Panc1 (cell line): ENCODE data around the gene PDCD11. TPM values are rescaled to one million over a fixed set of nuclear protein-coding genes. Genes with fewer than 3 reads are reported as not detected.

ENCODE experiments used
- ATAC-seq: fragments of 200-7000 bp; cut with Tn5 transposase; 2 replicates; pipeline ENCODE4 v1.9.1; 2020; ENCODE audit warnings: mild to moderate bottlenecking, moderate library complexity
- BruUV-seq: library from RNA; stranded (reverse); fragments of 400-500 nt; replicated peaks from 2 replicates; lab custom pipeline; 2021; lab: Mats Ljungman, UMichigan
- CTCF ChIA-PET: fragments of 300-600 bp; sonication (Branson Sonifier 250); formaldehyde crosslinking; loops from one replicate; lab custom pipeline; 2022; ENCODE audit warnings: antibody characterized with exemption; lab: Charles Lee
- POLR2A ChIA-PET: fragments of 300-600 bp; sonication (Branson Sonifier 250); formaldehyde crosslinking; loops from one replicate; lab custom pipeline; 2022; ENCODE audit warnings: antibody characterized with exemption; lab: Charles Lee
- DNase-seq: peaks from one replicate; pipeline ENCODE4 v3.0.0-alpha.2; 2010; ENCODE audit warnings: low read depth, low spot score
- H3K27ac ChIP-seq: 2 replicates; pipeline ENCODE4 v1.5.1; 2011; ENCODE audit warnings: mild to moderate bottlenecking, low read length, inconsistent platforms
- H3K27me3 ChIP-seq: fragments of 200-500 bp; sonication (Bioruptor generic); 2 replicates; pipeline ENCODE4 v1.6.0; 2014; ENCODE audit warnings: low read length, inconsistent platforms; ENCODE audit not compliant: control insufficient read depth, insufficient read depth
- H3K36me3 ChIP-seq: fragments of 200-500 bp; sonication (Bioruptor generic); 2 replicates; pipeline ENCODE4 v1.5.1; 2014; ENCODE audit warnings: inconsistent platforms, mild to moderate bottlenecking, low read length, moderate library complexity; ENCODE audit not compliant: control insufficient read depth, insufficient read depth
- H3K4me1 ChIP-seq: 2 replicates; pipeline ENCODE4 v1.5.1; 2011; ENCODE audit warnings: inconsistent platforms, mild to moderate bottlenecking, low read length, moderate library complexity; ENCODE audit not compliant: control insufficient read depth, insufficient read depth
- H3K4me3 ChIP-seq, 2 experiments: 2 replicates each; pipeline ENCODE4 v1.5.1; 2011 to 2012; ENCODE audit warnings: low read depth in 2 of 2, low read length in 2 of 2, mild to moderate bottlenecking in 2 of 2, inconsistent platforms in 1 of 2, moderate library complexity in 1 of 2
- H3K9me3 ChIP-seq: fragments of 200-500 bp; sonication (Bioruptor generic); 2 replicates; pipeline ENCODE4 v1.5.1; 2014; ENCODE audit warnings: low read depth, mild to moderate bottlenecking, inconsistent platforms, low read length, moderate library complexity; ENCODE audit not compliant: control insufficient read depth, insufficient read depth
- CTCF ChIP-seq: fragments of 450-650 bp; IDR thresholded peaks from 2 replicates; pipeline ENCODE4 v1.5.1; 2017; ENCODE audit warnings: mild to moderate bottlenecking
- POLR2AphosphoS5 ChIP-seq: IDR thresholded peaks from 2 replicates; pipeline ENCODE4 v1.6.1; 2012; ENCODE audit warnings: mild to moderate bottlenecking, low read depth, low read length, moderate library complexity
- REST ChIP-seq, 2 experiments: IDR thresholded peaks; 2 replicates each; pipeline ENCODE4 v1.6.1; 2011 to 2012; ENCODE audit warnings: low read depth in 2 of 2, control low read depth in 1 of 2, low read length in 1 of 2, mild to moderate bottlenecking in 1 of 2, moderate library complexity in 1 of 2; ENCODE audit not compliant: insufficient read depth in 1 of 2
- SIN3A ChIP-seq: IDR thresholded peaks from 2 replicates; pipeline ENCODE4 v1.6.1; 2012; ENCODE audit warnings: low read depth, mild to moderate bottlenecking, low read length, moderate library complexity, borderline replicate concordance; ENCODE audit not compliant: insufficient read depth
- TCF7L2 ChIP-seq: IDR thresholded peaks from 2 replicates; pipeline ENCODE4 v1.6.1; 2011; ENCODE audit warnings: mild to moderate bottlenecking, low read depth, low read length, inconsistent platforms
- in situ Hi-C: cut with HindIII; loops from 2 replicates; pipeline ENCODE4 v1.10.0; 2016; ENCODE audit warnings: low sequenced_read_pairs, low pct_unique_long_range_greater_than_20kb
- intact Hi-C: fragments of 100-400 bp; cut with micrococcal nuclease; formaldehyde crosslinking; loops from one replicate; pipeline ENCODE4 v1.10.0; 2022; ENCODE audit not compliant: unreplicated experiment
- total RNA-seq: library from RNA; stranded (reverse); gene quantifications from one replicate; pipeline ENCODE4 v1.2.1, GENCODE V29; 2021; ENCODE audit not compliant: unreplicated experiment

Gene PDCD11
- total RNA-seq, 1 experiment from 2014 or later = 92.8 TPM

GRCh38 chr10:103472005-103472404 is 75.6 kb downstream of the PDCD11 start:
- ChIA-PET POLR2A (no interaction called here), CTCF (no interaction called here)
- no peaks in the 10 kb centered on the region for H3K36me3 ChIP-seq
- no TSS peak for BruUV-seq
- in situ Hi-C loops = loop anchor here (10.0 kb wide), 1 partner anchor 77 kb away; the partner anchor contains the start of genes ATP5MK and PDCD11
- no peak overlapping the region for H3K27ac ChIP-seq
- H3K9me3 ChIP-seq = no peaks in the 10 kb centered on the region
- no peak for ATAC-seq
- DNase-seq = no peak
- H3K27me3 ChIP-seq = no peaks in the 10 kb centered on the region; the same call in 1 of the 2 replicates
- H3K4me3 ChIP-seq = no peak overlapping the region
- no peaks in the 10 kb centered on the region for H3K4me1 ChIP-seq
- TF ChIP-seq SIN3A = no peak
- TF ChIP-seq POLR2AphosphoS5 = no peak
- no peak for TF ChIP-seq REST (IDR thresholded peaks at IDR 0.05; ENCODE audit: insufficient read depth in 1 of 2, low read depth in 2 of 2, low read length in 1 of 2)
- no peak for TF ChIP-seq CTCF
- TF ChIP-seq TCF7L2 = no peak
- intact Hi-C loops = no loop called here

GRCh38 chr10:103473261-103473671 is 76.8 kb downstream of the PDCD11 start:
- intact Hi-C loops (no loop called here), in situ Hi-C loops (loop anchor here (10.0 kb wide), 1 partner anchor 78 kb away; the partner anchor contains the start of genes ATP5MK and PDCD11)
- no peaks in the 10 kb centered on the region for H3K9me3 ChIP-seq
- ATAC-seq = no peak
- TF ChIP-seq SIN3A (no peak), POLR2AphosphoS5 (no peak), TCF7L2 (no peak), REST (IDR thresholded peaks at IDR 0.05; ENCODE audit: insufficient read depth in 1 of 2, low read depth in 2 of 2, low read length in 1 of 2) (no peak), CTCF (no peak)
- no peak overlapping the region for H3K27ac ChIP-seq
- DNase-seq = no peak
- H3K4me1 ChIP-seq = no peaks in the 10 kb centered on the region
- ChIA-PET POLR2A (no interaction called here), CTCF (no interaction called here)
- no peaks in the 10 kb centered on the region; the same call in 1 of the 2 replicates for H3K27me3 ChIP-seq
- H3K36me3 ChIP-seq = no peaks in the 10 kb centered on the region
- BruUV-seq = no TSS peak
- no peak overlapping the region for H3K4me3 ChIP-seq
